C1 segment of cervical spinal cord (tissue), 14 donors: ENCODE measurements around the gene TMEM170A.

Source experiments
- DNase-seq, 14 donors: peaks; one replicate each; lab custom pipeline; 2025; lab: John Stamatoyannopoulos, UW

TMEM170A gene, protein sequence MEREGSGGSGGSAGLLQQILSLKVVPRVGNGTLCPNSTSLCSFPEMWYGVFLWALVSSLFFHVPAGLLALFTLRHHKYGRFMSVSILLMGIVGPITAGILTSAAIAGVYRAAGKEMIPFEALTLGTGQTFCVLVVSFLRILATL

DNA sequence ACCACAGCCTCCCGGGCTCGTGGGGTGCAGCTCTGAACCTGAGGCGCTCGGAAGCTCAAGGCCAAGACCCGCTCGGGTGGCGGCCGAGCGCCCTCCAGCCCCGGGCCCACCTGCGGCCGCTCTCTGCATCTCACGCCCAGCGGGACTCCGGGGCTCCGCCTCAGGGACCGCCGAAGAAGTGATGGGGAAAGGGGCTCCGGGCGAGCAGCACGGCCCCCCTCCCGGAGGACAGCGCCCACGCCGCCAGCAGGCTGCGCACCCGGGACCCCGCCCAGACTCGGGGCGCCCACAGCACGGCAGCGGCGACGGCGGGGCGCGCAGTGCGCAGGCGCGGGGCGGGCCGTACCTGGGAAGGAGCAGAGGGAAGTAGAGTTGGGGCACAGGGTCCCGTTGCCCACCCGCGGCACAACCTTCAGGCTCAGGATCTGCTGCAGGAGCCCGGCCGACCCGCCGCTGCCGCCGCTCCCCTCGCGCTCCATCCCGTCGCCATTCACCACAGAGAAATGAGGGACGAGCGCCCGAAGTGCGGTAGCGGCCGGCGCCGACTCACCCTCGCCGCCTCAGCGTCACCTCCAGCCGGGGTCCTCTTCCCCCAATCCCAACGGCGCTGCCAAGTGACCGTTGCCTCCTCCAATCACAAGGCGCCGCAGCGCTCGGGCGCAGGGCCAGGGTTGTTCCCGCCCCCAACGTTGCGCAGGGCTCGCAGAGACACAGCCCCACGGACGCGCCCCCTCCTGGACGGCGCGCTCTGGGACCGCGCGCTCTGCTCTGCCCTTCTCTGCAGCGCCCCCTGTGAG lies at the start of gene TMEM170A:
TSS of gene TMEM170A (minus strand) at position 568 of the 797 bp plus-strand sequence. CDS start at position 479, 89 bp downstream.
- peak; percentile 88 to 100 (median 98) for DNase-seq

- peak in 3 of 14 donors; percentile 5 to 48 (median 5) for DNase-seq
Measured at GRCh38 chr16:75506574-75506973, 42.1 kb upstream of the TMEM170A start.

DNA sequence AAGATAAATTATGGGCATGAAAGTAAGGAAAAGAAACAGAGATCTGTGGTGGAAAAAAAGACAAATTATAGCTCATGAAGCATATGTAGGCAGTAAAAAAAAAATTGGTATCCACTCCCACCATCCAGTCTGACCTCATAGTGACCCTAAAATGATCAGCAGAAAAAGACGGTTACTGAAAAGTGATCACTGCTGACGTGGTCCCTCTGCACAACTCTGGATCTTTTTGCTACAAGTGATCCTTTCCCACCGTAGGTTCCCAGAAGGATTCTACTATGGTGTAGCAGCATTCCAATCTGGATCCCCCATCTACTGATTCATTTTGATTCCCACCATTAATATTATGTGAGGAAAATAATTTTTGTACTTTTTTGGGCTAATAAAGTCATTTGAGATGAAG lies 41.6 kb upstream of the TMEM170A start:
- DNase-seq: no peak

- DNase-seq: no peak
Measured at GRCh38 chr16:75503801-75504200, 39.3 kb upstream of the TMEM170A start.

- no peak for DNase-seq
Measured at GRCh38 chr16:75502916-75503605, 38.6 kb upstream of the TMEM170A start.

GRCh38 chr16:75501820-75502219 lies 37.3 kb upstream of the TMEM170A start:
- DNase-seq: peak in 5 of 14 donors; percentile 9 to 90 (median 23)

- DNase-seq: no peak
Measured at GRCh38 chr16:75501359-75501758, 36.9 kb upstream of the TMEM170A start.

- DNase-seq: peak in 12 of 14 donors; percentile 39 to 83 (median 70)
Measured at GRCh38 chr16:75498605-75499322, 34.3 kb upstream of the TMEM170A start.

GRCh38 chr16:75497558-75497957 lies 33.1 kb upstream of the TMEM170A start:
- peak in 3 of 14 donors; percentile 3 to 82 (median 15) for DNase-seq

GRCh38 chr16:75495076-75495674 lies 30.7 kb upstream of the TMEM170A start, which contains the start of gene CHST6:
TSS of gene CHST6 (minus strand) at chr16:75495441. CDS start at chr16:75479828, 15,613 bp downstream.
- peak in 13 of 14 donors; percentile 16 to 80 (median 65) for DNase-seq

GRCh38 chr16:75494661-75495075 lies 30.2 kb upstream of the TMEM170A start:
- peak in 9 of 14 donors; percentile 43 to 71 (median 56) for DNase-seq

DNA sequence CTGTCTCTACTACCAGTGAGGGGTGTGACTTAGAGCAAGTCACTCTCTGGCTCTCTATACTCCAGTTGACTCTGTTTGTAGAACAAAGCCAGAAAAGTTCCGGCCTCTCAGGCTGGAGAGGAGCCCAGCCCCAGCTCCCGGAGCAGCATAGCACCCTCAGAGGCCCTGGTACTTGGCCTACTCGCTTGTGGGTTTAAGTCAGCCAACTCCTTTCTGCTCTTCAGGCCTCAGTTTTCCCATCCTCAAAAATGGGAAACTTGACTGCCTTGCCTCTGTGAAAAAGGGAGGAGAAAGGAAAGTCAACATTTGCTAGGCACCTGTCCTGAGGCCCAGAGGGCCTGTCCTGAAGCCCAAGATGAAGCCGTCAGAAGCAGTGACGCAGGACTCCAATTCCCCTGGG lies 29.7 kb upstream of the TMEM170A start:
- peak in 5 of 14 donors; percentile 31 to 60 (median 41) for DNase-seq

GRCh38 chr16:75491876-75492275 lies 27.4 kb upstream of the TMEM170A start:
- peak in 11 of 14 donors; percentile 9 to 74 (median 44) for DNase-seq

DNA sequence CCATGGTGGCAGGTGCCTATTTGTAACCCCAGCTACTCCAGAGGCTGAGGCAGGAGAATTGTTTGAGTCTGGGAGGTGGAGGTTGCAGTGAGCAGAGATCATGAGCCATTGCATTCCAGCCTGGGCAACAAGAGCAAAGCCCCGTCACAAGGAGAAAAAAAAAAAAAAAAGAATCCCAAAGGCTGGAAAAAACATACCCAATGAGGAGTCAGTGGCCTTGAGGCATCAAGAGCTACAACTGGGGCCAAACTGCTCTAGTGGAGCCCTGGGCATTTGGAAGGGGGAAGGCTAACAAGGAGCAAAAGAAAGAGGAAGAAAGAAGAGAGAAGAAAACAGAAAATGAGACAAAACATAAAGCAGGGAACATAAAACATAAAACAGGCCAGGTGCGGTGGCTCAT lies 23.8 kb upstream of the TMEM170A start:
- DNase-seq: no peak

DNA sequence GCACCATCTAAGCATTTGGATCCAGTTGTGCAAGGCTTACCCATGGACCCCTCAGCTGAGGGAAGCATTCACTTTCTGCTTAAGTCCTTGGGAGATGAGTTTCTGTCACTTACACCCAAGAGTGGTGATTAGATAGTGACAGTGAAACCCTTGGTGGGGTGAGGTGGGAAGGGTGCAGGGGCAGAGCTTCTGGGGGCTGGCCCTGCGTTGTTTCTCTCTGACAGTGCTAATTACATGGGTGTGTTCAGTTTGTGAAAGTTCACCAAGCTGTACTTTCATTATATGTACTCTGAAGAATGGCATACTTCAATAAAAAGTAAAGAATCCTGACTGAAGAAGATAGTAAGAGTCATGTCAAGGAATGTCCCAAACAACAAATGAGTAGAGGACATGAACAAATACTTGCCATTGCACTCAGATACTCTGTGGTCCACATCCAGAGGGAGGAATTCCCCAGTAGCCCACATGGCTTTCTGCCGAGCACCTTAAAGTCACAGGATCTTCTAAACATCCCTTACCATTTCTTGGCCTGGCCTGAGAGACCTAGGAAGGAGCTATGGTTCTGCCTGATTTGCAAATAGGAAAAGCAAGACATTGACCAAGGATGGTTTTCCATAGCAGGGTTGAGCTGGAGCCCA lies 22.3 kb upstream of the TMEM170A start:
- no peak for DNase-seq

DNA sequence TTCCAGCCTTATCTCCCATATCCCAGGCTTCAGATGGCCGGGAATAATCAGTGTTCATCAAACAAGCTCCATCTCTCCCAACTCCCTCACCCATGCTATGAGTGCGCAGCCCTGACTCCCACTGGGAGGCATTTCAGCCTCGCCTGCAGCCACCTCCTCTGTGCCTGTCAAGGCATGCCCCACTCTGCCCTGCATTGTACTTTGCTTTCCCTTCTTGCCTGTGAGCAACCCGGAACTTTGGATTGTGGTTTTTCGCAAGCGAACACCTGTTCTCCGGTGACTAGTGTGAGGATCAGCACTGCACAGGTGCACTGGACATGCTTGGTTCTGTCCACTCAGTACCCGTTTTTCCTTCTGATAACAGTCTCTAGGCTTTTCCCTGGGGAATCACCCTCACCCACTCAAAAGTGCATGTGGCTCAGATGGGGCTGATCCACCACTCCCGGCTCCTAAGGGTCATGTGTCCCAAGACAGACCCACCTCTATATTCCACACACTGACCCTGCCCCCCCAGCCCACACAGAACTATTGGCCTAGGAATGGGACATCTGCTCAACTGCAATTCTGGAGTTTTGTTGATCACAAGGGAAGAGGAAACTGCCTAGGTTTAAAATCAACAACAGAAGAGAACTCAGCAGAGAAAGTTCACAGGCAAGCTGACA lies 21.7 kb upstream of the TMEM170A start:
- no peak for DNase-seq

DNA sequence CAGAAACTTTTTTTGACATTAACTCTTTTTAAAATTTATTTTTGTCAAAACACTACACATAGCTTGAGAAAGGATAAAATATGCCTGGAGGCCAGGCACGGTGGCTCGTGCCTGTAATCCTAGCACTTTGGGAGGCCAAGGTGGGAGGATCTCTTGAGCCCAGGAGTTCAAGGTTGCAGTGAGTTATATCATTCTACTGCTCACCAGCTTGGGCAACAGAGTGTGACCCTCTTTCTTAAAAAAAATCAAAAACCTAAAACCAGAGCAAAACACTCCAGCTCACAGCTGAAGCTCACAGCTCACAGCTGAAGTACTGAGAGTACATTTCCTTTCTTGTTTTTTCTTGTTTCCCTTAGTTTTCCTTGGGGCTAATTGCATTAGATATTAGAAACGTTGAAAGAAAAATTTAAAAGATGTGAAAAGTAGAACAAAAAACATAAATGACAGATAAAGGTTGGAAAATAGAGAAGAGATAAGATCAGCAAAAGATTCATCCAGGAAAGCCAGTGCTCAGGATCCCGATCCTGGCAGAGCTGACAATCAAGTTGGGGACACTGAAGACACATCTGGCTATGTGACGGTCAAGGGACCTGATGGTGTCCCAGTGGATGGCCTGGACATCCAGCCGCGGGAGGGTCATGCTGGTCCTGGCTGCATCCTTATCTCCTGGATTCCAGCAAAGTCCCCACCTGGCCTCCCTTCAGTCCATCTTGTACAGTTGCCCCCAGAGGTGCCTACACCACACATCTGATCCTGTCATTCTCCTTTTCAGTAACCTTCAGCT lies 20.9 kb upstream of the TMEM170A start:
- no peak for DNase-seq

GRCh38 chr16:75483222-75483621 lies 18.7 kb upstream of the TMEM170A start:
- no peak for DNase-seq
